Pericardium fibroblast (primary cell): ENCODE data around the gene CREB3L2. TPM values are rescaled to one million over a fixed set of nuclear protein-coding genes. Genes with fewer than 3 reads are reported as not detected.

Source experiments
- total RNA-seq: library from RNA; depleted of rRNA; stranded (reverse); fragments of >200 nt; gene quantifications from 2 replicates; pipeline ENCODE4 v1.2.3, GENCODE V29; 2015

The CREB3L2 gene, protein sequence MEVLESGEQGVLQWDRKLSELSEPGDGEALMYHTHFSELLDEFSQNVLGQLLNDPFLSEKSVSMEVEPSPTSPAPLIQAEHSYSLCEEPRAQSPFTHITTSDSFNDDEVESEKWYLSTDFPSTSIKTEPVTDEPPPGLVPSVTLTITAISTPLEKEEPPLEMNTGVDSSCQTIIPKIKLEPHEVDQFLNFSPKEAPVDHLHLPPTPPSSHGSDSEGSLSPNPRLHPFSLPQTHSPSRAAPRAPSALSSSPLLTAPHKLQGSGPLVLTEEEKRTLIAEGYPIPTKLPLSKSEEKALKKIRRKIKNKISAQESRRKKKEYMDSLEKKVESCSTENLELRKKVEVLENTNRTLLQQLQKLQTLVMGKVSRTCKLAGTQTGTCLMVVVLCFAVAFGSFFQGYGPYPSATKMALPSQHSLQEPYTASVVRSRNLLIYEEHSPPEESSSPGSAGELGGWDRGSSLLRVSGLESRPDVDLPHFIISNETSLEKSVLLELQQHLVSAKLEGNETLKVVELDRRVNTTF
- 17.2 and 18.6 TPM in 2 replicates for total RNA-seq

DNA sequence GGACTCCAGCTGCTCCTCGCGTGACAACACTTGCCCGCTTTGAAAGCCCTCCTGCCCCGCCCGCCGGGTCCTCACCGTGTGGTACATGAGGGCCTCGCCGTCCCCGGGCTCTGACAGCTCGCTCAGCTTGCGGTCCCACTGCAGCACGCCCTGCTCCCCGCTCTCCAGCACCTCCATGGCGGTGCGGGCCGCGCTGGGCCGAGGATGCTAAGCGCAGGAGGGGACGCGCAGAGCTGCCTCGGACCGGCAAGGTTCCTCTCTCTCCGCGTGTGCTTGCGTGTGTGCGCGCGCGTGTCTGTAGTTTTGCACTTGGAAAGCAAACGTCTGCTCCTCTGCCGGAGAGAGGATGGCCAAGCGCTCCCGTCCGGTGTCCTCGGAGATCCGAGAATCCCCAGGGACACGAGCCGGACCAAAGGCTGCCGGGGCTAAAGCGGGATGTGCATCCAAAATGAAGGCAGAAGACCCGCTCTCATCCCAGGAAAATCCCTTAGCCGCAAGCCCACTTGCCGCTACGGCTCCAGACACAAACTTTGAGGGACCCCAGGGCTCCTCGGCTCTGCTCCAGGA is at the start of gene CREB3L2:
Gene CREB3L2 (minus strand): TSS at position 558 of the 567 bp plus-strand sequence. CDS start 381 bp downstream, at position 177.

DNA sequence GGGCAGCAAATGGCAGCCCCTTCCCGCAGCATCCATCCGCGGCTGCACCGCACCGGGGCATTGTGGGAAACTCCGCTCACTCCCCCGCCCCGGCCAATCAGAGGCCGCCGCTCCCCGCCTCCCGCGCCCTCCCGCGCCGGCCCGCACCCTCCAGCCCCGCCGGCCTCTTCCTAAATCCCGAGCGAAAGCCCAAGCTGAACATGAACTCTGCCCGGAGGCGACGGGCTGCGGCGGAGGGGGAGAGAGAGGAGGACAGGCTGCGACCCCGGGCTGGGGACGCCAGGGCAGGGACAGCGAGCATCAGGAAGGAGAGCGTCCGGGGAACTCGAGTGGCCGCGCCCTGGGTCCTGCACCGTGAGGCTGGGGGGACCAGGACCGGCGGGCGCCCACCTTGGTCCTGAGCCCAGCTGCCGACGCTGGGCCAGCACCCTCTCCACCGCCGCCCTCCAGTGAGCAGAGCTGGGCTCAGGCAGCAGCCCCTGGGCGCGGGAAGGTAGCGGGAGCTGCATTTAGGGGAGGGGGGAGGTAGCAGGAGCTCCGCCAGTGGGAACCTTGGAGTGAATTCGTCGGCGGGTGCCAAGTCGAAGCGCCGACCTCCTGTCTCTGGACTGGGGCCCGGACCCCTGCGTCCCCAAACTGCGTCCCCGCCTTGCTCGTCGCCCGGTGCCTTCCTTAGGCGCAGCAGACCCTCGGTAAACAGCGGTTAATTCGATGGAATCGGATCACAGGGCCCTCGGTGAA is 154.9 kb downstream of the CREB3L2 start, which contains the start of gene DGKI:
Gene DGKI (minus strand): TSS at position 148 of the 741 bp plus-strand sequence.

Other genes with a start within 250 kb of the CREB3L2 start
- 1.4 TPM in 2 replicates for gene DGKI, start 155.1 kb downstream of the CREB3L2 start, total RNA-seq
- gene AKR1D1, start 74.4 kb upstream of the CREB3L2 start, total RNA-seq = not detected in 2 replicates